Measurements from ENCODE around the gene ADARB1. TPM values are rescaled to one million over a fixed set of nuclear protein-coding genes. Genes with fewer than 3 reads are reported as not detected.

Gene ADARB1
- total RNA-seq, 1 experiment from 2014 or later = 8.3 TPM

GRCh38 chr21:45051580-45052434 lies 22.6 kb upstream of the ADARB1 start:
- no peak for DNase-seq (ENCODE audit: low read depth, low spot score)
- in situ Hi-C loops (cut with HindIII; ENCODE audit: low pct_unique_long_range_greater_than_20kb, low sequenced_read_pairs) = no loop called here

- no peak for DNase-seq (ENCODE audit: low read depth, low spot score)
- in situ Hi-C loops (cut with HindIII; ENCODE audit: low pct_unique_long_range_greater_than_20kb, low sequenced_read_pairs) = no loop called here
Measured at GRCh38 chr21:45052960-45053359, 21.4 kb upstream of the ADARB1 start.

GRCh38 chr21:45053561-45054226 lies 20.7 kb upstream of the ADARB1 start:
- no peak for DNase-seq (ENCODE audit: low read depth, low spot score)
- in situ Hi-C loops (cut with HindIII; ENCODE audit: low pct_unique_long_range_greater_than_20kb, low sequenced_read_pairs) = no loop called here

- in situ Hi-C loops (cut with HindIII; ENCODE audit: low pct_unique_long_range_greater_than_20kb, low sequenced_read_pairs) = no loop called here
Measured at GRCh38 chr21:45054227-45054926, 20.0 kb upstream of the ADARB1 start.

GRCh38 chr21:45054927-45055612 lies 19.3 kb upstream of the ADARB1 start:
- no peak for DNase-seq (ENCODE audit: low read depth, low spot score)
- in situ Hi-C loops (cut with HindIII; ENCODE audit: low pct_unique_long_range_greater_than_20kb, low sequenced_read_pairs) = no loop called here

More at GRCh38 chr21:45054227-45054926, 20.0 kb upstream of the ADARB1 start:
- DNase-seq (ENCODE audit: low read depth, low spot score) = no peak

GRCh38 chr21:45055861-45056260 lies 18.5 kb upstream of the ADARB1 start:
- DNase-seq (ENCODE audit: low read depth, low spot score) = no peak
- in situ Hi-C loops (cut with HindIII; ENCODE audit: low pct_unique_long_range_greater_than_20kb, low sequenced_read_pairs) = no loop called here

GRCh38 chr21:45056296-45056904 lies 18.0 kb upstream of the ADARB1 start:
- no peak for DNase-seq (ENCODE audit: low read depth, low spot score)
- in situ Hi-C loops (cut with HindIII; ENCODE audit: low pct_unique_long_range_greater_than_20kb, low sequenced_read_pairs) = no loop called here

GRCh38 chr21:45056917-45057560 lies 17.3 kb upstream of the ADARB1 start:
- in situ Hi-C loops (cut with HindIII; ENCODE audit: low pct_unique_long_range_greater_than_20kb, low sequenced_read_pairs) = no loop called here

GRCh38 chr21:45057886-45058285 lies 16.5 kb upstream of the ADARB1 start:
- no peak for DNase-seq (ENCODE audit: low read depth, low spot score)
- in situ Hi-C loops (cut with HindIII; ENCODE audit: low pct_unique_long_range_greater_than_20kb, low sequenced_read_pairs) = no loop called here

More at GRCh38 chr21:45056917-45057560, 17.3 kb upstream of the ADARB1 start:
- no peak for DNase-seq (ENCODE audit: low read depth, low spot score)

- in situ Hi-C loops (cut with HindIII; ENCODE audit: low pct_unique_long_range_greater_than_20kb, low sequenced_read_pairs) = no loop called here
- DNase-seq (ENCODE audit: low read depth, low spot score) = no peak
Measured at GRCh38 chr21:45059121-45059520, 15.3 kb upstream of the ADARB1 start.

GRCh38 chr21:45060089-45060488 lies 14.3 kb upstream of the ADARB1 start:
- in situ Hi-C loops (cut with HindIII; ENCODE audit: low pct_unique_long_range_greater_than_20kb, low sequenced_read_pairs) = no loop called here
- DNase-seq (ENCODE audit: low read depth, low spot score) = no peak

- DNase-seq (ENCODE audit: low read depth, low spot score) = peak; percentile 75
- in situ Hi-C loops (cut with HindIII; ENCODE audit: low pct_unique_long_range_greater_than_20kb, low sequenced_read_pairs) = no loop called here
Measured at GRCh38 chr21:45060675-45061311, 13.6 kb upstream of the ADARB1 start.

- DNase-seq (ENCODE audit: low read depth, low spot score) = no peak
- in situ Hi-C loops (cut with HindIII; ENCODE audit: low pct_unique_long_range_greater_than_20kb, low sequenced_read_pairs) = no loop called here
Measured at GRCh38 chr21:45064091-45064490, 10.3 kb upstream of the ADARB1 start.

- in situ Hi-C loops (cut with HindIII; ENCODE audit: low pct_unique_long_range_greater_than_20kb, low sequenced_read_pairs) = no loop called here
- DNase-seq (ENCODE audit: low read depth, low spot score) = no peak
Measured at GRCh38 chr21:45064618-45065399, 9.6 kb upstream of the ADARB1 start.

- in situ Hi-C loops (cut with HindIII; ENCODE audit: low pct_unique_long_range_greater_than_20kb, low sequenced_read_pairs) = no loop called here
- DNase-seq (ENCODE audit: low read depth, low spot score) = no peak
Measured at GRCh38 chr21:45067462-45068285, 6.7 kb upstream of the ADARB1 start.

All from SK-MEL-5 (cell line).